ENCODE measurements around the gene DCUN1D1. TPM values are rescaled to one million over a fixed set of nuclear protein-coding genes. Genes with fewer than 3 reads are reported as not detected.

Gene DCUN1D1
- total RNA-seq, 1 donor from 2014 or later, result 26.2 TPM

GRCh38 chr3:182909318-182910040 is 70.9 kb downstream of the DCUN1D1 start:
- no peaks in the 10 kb centered on the region for H3K27me3 ChIP-seq (ENCODE audit: control insufficient read depth, insufficient read depth, low read length)

GRCh38 chr3:182908471-182908870 is 71.9 kb downstream of the DCUN1D1 start:
- Histone ChIP-seq H3K36me3 (ENCODE audit: control insufficient read depth, insufficient read depth, low read length) (no peaks in the 10 kb centered on the region), H3K27me3 (ENCODE audit: control insufficient read depth, insufficient read depth, low read length) (no peaks in the 10 kb centered on the region), H3K4me3 (ENCODE audit: low read depth, low read length) (no peak overlapping the region)
- DNase-seq (ENCODE audit: low read depth), result no peak
- no peak for TF ChIP-seq CTCF (IDR thresholded peaks at IDR 0.05; ENCODE audit: insufficient read depth, low read length, poor library complexity, severe bottlenecking)

More at GRCh38 chr3:182909318-182910040, 70.9 kb downstream of the DCUN1D1 start:
- peak; percentile 14 for DNase-seq (ENCODE audit: low read depth)
- H3K36me3 ChIP-seq (ENCODE audit: control insufficient read depth, insufficient read depth, low read length), result no peaks in the 10 kb centered on the region
- H3K4me3 ChIP-seq (ENCODE audit: low read depth, low read length), result no peak overlapping the region
- TF ChIP-seq CTCF (IDR thresholded peaks at IDR 0.05; ENCODE audit: insufficient read depth, low read length, poor library complexity, severe bottlenecking), result peak; percentile 47

- TF ChIP-seq CTCF (IDR thresholded peaks at IDR 0.05; ENCODE audit: insufficient read depth, low read length, poor library complexity, severe bottlenecking), result no peak
These were observed 74.3 kb downstream of the DCUN1D1 start for GRCh38 chr3:182906036-182906435.

GRCh38 chr3:182905623-182906022 is 74.7 kb downstream of the DCUN1D1 start:
- no peaks in the 10 kb centered on the region for H3K36me3 ChIP-seq (ENCODE audit: control insufficient read depth, insufficient read depth, low read length)
- H3K27me3 ChIP-seq (ENCODE audit: control insufficient read depth, insufficient read depth, low read length), result no peaks in the 10 kb centered on the region
- H3K4me3 ChIP-seq (ENCODE audit: low read depth, low read length), result no peak overlapping the region
- no peak for DNase-seq (ENCODE audit: low read depth)
- no peak for TF ChIP-seq CTCF (IDR thresholded peaks at IDR 0.05; ENCODE audit: insufficient read depth, low read length, poor library complexity, severe bottlenecking)

More at GRCh38 chr3:182906036-182906435, 74.3 kb downstream of the DCUN1D1 start:
- H3K27me3 ChIP-seq (ENCODE audit: control insufficient read depth, insufficient read depth, low read length), result no peaks in the 10 kb centered on the region
- H3K36me3 ChIP-seq (ENCODE audit: control insufficient read depth, insufficient read depth, low read length), result no peaks in the 10 kb centered on the region
- DNase-seq (ENCODE audit: low read depth), result no peak
- H3K4me3 ChIP-seq (ENCODE audit: low read depth, low read length), result no peak overlapping the region

- Histone ChIP-seq H3K4me3 (ENCODE audit: low read depth, low read length) (no peak overlapping the region), H3K27me3 (ENCODE audit: control insufficient read depth, insufficient read depth, low read length) (no peaks in the 10 kb centered on the region), H3K36me3 (ENCODE audit: control insufficient read depth, insufficient read depth, low read length) (no peaks in the 10 kb centered on the region)
- no peak for TF ChIP-seq CTCF (IDR thresholded peaks at IDR 0.05; ENCODE audit: insufficient read depth, low read length, poor library complexity, severe bottlenecking)
- DNase-seq (ENCODE audit: low read depth), result no peak
These were observed 76.2 kb downstream of the DCUN1D1 start for GRCh38 chr3:182904164-182904563.

- no peak overlapping the region for H3K4me3 ChIP-seq (ENCODE audit: low read depth, low read length)
- H3K27me3 ChIP-seq (ENCODE audit: control insufficient read depth, insufficient read depth, low read length), result no peaks in the 10 kb centered on the region
- DNase-seq (ENCODE audit: low read depth), result no peak
- no peak for TF ChIP-seq CTCF (IDR thresholded peaks at IDR 0.05; ENCODE audit: insufficient read depth, low read length, poor library complexity, severe bottlenecking)
- H3K36me3 ChIP-seq (ENCODE audit: control insufficient read depth, insufficient read depth, low read length), result no peaks in the 10 kb centered on the region
These were observed 78.1 kb downstream of the DCUN1D1 start for GRCh38 chr3:182902236-182902635.

Measured in kidney epithelial cell (primary cell).